Measurements from ENCODE around the gene PGPEP1. TPM values are rescaled to one million over a fixed set of nuclear protein-coding genes. Genes with fewer than 3 reads are reported as not detected.

The PGPEP1 gene
- total RNA-seq, 4 donors from 2014 or later, result 21.2 to 67.9 (median 38.1) TPM

DNA sequence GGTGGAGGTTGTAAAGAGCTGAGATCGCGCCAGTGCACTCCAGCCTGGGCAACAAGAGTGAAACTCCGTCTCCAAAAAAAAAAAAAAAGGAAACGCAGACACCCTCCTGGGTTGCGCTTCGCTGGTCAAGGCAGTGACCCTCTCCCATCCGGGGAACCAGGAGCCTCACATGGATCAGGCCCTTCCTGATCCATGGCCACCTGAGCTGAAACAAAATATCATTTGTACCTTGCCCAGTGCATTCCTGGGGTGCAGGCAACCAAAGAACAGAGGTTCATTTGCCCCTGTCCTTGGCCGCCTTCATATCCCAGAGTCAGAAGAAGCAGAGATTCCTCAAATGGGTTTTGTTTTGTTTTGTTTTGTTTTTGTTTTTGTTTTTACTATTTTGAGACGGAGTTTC, 9.5 kb upstream of the PGPEP1 start:
- TF ChIP-seq POLR2A (IDR thresholded peaks at IDR 0.05), result no peak
- TF ChIP-seq, protein P1, sequence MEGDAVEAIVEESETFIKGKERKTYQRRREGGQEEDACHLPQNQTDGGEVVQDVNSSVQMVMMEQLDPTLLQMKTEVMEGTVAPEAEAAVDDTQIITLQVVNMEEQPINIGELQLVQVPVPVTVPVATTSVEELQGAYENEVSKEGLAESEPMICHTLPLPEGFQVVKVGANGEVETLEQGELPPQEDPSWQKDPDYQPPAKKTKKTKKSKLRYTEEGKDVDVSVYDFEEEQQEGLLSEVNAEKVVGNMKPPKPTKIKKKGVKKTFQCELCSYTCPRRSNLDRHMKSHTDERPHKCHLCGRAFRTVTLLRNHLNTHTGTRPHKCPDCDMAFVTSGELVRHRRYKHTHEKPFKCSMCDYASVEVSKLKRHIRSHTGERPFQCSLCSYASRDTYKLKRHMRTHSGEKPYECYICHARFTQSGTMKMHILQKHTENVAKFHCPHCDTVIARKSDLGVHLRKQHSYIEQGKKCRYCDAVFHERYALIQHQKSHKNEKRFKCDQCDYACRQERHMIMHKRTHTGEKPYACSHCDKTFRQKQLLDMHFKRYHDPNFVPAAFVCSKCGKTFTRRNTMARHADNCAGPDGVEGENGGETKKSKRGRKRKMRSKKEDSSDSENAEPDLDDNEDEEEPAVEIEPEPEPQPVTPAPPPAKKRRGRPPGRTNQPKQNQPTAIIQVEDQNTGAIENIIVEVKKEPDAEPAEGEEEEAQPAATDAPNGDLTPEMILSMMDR (IDR thresholded peaks at IDR 0.05), result no peak
- no peak overlapping the region for H3K27ac ChIP-seq
- H3K9me3 ChIP-seq, result no peaks in the 10 kb centered on the region
- intact Hi-C loops (cut with DNase I; ENCODE audit: low total_unique reads), result no loop called here
- no peak for DNase-seq
- no peaks in the 10 kb centered on the region for H3K36me3 ChIP-seq
- H3K4me3 ChIP-seq, result no peak overlapping the region
- no peaks in the 10 kb centered on the region for H3K4me1 ChIP-seq
- no peaks in the 10 kb centered on the region for H3K27me3 ChIP-seq

- Histone ChIP-seq H3K36me3 (no peaks in the 10 kb centered on the region), H3K27me3 (no peaks in the 10 kb centered on the region), H3K4me3 (no peak overlapping the region), H3K9me3 (no peaks in the 10 kb centered on the region), H3K4me1 (no peaks in the 10 kb centered on the region), H3K27ac (no peak overlapping the region)
- no peak for TF ChIP-seq POLR2A (IDR thresholded peaks at IDR 0.05)
- TF ChIP-seq, protein P1 (IDR thresholded peaks at IDR 0.05), result no peak
- DNase-seq, result no peak
- intact Hi-C loops (cut with DNase I; ENCODE audit: low total_unique reads), result no loop called here
Measured at GRCh38 chr19:18332917-18333530, 7.4 kb upstream of the PGPEP1 start.

- Histone ChIP-seq H3K4me3 (no peak overlapping the region), H3K27me3 (no peaks in the 10 kb centered on the region), H3K36me3 (no peaks in the 10 kb centered on the region), H3K4me1 (no peaks in the 10 kb centered on the region), H3K27ac (no peak overlapping the region), H3K9me3 (no peaks in the 10 kb centered on the region)
- intact Hi-C loops (cut with DNase I; ENCODE audit: low total_unique reads), result no loop called here
- TF ChIP-seq, protein P1 (IDR thresholded peaks at IDR 0.05), result no peak
- TF ChIP-seq POLR2A (IDR thresholded peaks at IDR 0.05), result no peak
- DNase-seq, result no peak
Measured at GRCh38 chr19:18333680-18334079, 6.7 kb upstream of the PGPEP1 start.

GRCh38 chr19:18336121-18336520, 4.3 kb upstream of the PGPEP1 start:
- H3K9me3 ChIP-seq, result no peaks in the 10 kb centered on the region
- H3K36me3 ChIP-seq, result no peaks in the 10 kb centered on the region
- H3K27ac ChIP-seq, result no peak overlapping the region
- no peak for DNase-seq
- TF ChIP-seq, protein P1 (IDR thresholded peaks at IDR 0.05), result no peak
- TF ChIP-seq POLR2A (IDR thresholded peaks at IDR 0.05), result no peak
- no peaks in the 10 kb centered on the region for H3K27me3 ChIP-seq
- intact Hi-C loops (cut with DNase I; ENCODE audit: low total_unique reads), result no loop called here
- no peaks in the 10 kb centered on the region for H3K4me1 ChIP-seq
- H3K4me3 ChIP-seq, result no peak overlapping the region

GRCh38 chr19:18338541-18338940, 1.9 kb upstream of the PGPEP1 start:
- Histone ChIP-seq H3K36me3 (no peaks in the 10 kb centered on the region), H3K4me3 (no peak overlapping the region), H3K27ac (no peak overlapping the region), H3K27me3 (no peaks in the 10 kb centered on the region), H3K9me3 (no peaks in the 10 kb centered on the region), H3K4me1 (no peaks in the 10 kb centered on the region)
- intact Hi-C loops (cut with DNase I; ENCODE audit: low total_unique reads), result no loop called here
- no peak for TF ChIP-seq POLR2A (IDR thresholded peaks at IDR 0.05)
- TF ChIP-seq, protein P1 (IDR thresholded peaks at IDR 0.05), result no peak
- DNase-seq, result no peak
